Stimulated activated CD8-positive, alpha-beta memory T cell treated with anti-CD3 and anti-CD28 coated beads, Interleukin-15, amount 100 ng/mL, for 1 hour (primary cell): ENCODE data around the gene RXRA.

Experiments
- DNase-seq: peaks from one replicate; pipeline ENCODE4 v3.0.0-alpha.2; 2020; ENCODE audit warnings: low read depth

RXRA gene

DNA sequence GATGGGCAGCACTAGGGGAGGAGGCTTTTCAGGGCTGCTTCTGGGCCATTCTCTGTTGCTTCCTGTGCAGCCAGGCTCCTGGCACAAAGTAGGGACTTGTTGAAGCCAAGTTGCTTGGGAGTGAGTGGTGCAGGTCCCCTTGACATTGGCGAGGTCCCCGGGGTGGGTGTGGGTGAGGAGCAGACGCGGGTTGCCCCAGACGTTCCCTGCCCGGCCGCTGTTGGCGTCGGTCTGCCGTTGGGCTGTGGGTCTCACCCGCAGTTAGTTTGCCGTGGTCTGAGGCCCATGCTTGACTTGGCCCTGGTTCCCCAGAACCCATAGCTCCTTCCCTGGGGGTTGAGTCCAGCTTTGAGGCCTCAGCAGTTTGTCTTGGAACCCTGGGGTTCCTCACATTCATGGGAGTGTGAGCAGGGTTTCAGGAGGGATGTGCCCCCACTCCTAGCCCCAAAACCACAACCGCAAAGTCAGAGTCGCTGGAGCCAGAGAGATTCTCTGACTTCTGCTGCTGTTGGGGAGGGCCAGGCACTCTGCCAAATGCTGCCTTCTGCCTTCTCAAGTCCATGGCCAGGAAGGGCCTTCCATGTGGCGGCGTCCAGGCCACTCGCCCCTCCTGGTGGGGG lies 77.5 kb downstream of the RXRA start:
- no peak for DNase-seq

DNA sequence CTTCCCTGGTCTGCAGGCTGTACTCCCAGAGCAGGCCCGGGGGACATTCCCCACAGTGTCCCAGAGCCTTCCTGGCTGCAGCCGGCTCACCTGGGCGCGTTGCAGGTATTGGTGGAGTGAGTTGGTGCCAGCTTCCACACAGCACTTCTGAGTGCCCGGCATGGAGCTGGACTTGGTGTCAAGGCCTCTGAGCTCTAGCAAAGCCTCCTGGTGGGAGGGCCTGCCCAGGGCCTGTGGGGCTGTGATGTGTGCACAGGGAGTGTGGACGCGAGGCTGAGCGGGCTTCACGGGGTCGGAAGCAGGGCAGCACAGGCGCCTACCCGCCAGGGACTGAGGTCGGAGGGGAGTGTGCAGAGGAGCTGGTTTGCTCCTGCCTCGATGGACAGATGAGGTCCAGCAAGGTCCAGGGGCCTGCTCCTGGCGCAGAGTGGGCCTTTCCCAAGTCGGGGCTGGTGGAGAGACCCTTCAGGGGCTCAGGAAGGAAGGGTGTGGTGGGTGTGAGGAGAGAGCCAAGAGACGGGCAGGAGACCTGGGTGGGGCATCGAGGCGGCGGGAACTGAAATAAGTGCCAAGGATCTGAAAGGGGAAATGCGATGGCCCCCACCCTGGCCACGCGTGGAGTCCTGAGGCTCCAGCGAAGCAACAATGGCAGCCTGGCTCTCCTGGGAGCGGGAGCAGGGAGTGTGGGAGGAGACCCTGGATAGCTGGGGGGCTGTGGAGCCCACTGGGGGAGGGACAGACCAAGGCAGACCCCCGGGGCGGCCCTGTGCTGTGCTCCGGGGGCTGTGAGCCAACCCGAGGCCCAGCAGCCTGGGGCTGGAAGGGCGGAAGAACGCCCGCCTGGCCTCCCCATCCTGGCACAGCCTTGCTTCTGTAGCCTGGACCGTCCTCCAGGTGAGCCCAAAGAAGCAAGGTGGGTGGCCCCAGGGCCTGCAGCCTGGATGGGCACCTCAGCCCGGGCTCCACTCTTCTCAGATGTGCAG lies 78.4 kb downstream of the RXRA start:
- DNase-seq: no peak

- no peak for DNase-seq
These were observed 79.3 kb downstream of the RXRA start for GRCh38 chr9:134405527-134405926.

DNA sequence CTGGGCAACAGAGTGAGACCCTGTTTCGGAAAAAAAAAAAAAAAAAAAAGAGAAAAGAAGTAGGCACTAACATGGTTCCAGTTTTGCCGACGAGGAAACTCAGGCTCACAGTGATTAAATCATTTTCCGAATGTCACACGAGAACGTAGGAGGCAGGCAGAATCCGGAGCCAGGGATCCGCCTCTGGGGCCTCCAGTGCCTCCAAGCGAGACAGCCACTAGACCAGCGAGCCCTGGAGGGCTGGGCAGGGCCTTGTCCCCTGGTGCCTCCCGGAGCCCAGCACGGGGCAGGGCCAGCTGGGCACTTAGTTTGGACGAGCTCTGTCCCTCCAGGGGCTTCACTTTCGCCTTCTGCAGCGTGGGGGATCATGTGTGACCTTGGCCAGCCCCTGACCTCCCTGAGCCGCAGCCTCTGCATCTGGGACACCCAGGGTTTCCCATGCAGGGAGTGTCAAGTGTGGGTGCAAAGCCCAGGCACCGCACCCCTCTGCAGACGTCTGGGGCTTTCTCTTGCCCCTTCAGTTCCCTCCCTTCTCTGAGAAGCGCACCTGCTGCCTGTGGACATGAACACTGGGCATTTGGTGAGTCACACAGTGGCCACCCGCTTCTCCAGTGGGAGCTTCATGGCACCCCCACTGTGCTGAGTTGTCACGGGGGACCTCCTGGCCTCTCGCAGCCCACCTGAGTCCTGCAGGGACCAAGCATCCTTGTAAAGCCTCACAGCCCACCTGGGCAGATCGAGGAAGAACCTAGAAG lies 80.3 kb downstream of the RXRA start:
- DNase-seq: no peak

DNA sequence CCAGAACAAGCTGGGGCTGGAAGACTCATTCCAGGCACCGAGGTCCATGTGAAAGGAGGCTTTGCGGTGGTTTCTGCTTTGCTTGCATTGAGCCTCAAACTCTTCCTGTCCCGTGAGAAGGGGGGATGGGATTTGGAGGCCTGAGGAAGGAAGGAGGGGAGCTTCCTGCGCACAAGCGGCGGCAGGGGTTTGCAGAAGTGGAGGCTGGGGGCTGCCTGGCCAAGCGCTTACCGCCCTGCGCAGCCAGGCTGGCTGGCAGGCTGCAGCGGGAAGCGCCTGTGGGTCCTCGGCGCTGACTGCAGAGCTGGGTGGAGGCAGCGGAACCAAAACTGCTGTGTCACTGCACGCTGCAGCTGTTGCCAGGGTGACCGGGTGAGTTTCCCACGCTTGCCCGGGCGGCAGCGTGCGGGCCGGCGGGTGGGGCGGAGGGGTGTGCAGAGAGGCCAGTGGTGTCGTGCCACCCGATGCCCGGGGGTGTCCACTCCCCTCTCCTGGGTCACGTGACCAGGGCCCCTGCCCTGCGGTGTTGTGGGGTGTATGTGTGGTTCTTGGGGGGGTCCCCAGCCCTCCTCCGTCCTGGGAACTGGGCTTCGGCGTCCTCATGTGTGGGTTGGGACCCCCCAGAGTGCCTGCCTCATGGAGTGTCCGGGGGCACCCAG lies 81.0 kb downstream of the RXRA start:
- peak; percentile 54 for DNase-seq

DNA sequence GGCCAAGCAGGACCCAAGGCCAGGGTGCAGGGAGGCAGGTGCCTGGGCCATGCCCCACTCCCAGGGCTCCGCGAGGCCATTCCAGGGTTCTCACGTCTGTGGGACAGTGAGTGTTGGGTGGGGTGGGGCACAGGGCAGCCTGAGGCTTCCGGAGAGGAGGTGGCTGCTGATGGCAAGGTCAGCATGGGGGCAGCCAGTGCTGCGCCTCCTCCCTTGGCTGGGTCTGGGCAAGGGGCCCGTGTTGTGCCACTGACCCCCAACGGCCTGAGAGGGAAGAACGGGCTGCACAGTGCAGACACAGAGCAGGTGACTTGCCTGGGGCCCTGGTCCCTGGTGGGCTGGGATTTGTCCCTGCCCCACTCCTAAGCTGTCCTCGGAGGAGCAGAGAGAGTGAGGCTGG lies 82.1 kb downstream of the RXRA start:
- no peak for DNase-seq

DNA sequence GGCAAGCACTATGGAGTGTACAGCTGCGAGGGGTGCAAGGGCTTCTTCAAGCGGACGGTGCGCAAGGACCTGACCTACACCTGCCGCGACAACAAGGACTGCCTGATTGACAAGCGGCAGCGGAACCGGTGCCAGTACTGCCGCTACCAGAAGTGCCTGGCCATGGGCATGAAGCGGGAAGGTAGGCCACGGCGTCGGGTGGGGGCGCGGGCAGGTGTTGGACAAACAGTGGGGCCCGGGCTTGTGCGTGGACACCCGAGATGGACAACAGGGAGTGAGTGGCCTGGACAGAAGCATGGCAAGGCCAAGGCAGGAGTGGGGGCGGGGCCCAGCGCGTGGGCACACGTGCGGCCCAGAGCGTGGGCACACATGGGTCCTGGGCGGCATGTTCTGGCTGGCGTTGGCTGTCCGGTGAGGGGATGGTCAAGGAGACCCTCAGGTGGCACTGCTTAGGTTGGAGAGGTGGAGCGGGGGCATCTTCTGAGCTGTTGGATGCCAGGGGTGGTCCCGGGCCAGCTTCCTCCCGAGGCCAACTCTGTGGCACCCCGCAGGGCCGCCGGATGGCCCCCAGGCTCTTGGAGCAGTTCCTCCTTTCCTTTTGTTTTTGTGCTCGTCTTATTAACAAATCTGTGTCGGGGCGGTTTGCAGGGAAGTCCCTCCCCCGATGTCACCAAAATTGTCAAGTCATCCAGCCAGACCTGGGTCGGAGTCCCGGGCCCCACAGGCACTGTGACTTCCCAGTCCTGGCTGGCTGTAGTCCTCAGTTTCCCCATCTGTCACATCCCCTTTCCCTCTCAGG lies 82.9 kb downstream of the RXRA start:
- no peak for DNase-seq

DNA sequence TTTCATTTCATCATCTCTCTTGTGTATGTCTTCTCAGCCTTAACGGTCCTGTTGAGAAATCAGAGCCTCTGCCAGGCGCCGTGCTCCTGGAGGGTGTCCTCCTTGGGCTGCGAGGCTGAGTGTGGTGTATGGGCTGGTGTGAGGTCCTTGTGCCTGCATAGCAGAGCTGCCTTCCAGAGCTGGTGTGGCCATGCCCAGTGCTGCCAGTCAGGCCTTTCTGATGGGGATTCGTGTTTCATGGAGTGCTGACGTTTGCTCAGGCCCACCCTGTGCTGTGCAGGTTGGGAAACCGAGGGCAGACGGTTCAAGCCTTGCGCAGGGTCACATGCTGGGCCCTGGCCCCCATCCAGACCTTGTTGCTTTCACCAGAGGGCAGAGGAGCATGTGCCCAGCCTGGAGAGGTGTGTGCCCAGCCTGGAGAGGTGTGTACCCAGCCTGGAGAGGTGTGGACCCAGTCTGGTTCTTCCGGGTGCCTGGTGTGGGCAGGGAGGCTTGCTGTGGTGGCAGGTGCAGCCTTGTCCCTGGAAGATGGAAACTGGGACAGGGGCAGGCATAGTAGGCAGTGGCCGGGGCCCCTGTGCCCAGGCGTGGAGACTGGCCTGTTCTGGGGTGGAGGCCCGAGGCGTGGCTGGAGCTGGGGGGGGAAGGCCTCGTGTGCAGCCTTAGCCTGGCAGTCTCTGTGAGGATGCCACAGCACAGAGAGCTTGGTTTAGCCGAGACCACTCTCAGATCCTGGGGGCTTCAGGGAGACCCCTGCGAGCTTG lies 84.0 kb downstream of the RXRA start:
- no peak for DNase-seq

GRCh38 chr9:134410835-134411217 lies 84.6 kb downstream of the RXRA start:
- no peak for DNase-seq

- DNase-seq: no peak
These were observed 85.4 kb downstream of the RXRA start for GRCh38 chr9:134411440-134412297.

DNA sequence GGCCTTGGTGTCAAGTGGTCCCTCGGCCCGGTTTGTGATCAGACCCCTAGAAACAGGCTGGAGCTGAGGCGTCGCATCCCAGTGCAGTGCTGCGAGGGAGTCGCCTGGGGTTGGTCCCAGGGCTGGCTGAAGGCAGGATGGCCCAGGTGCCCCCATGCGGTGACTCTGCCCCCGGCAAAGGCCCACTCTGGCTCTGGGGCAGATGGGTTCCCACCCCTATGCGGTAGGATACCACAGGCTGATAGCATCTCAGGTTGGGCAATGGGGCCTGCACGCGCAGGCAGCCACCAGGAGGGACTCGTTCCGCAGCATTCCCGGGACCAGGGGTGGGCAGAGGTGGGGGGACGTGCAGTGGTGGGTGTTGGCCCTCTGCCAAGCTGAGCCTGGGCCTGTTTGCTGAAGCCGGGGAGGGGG lies 86.0 kb downstream of the RXRA start:
- no peak for DNase-seq

GRCh38 chr9:134413112-134413715 lies 87.0 kb downstream of the RXRA start:
- no peak for DNase-seq

DNA sequence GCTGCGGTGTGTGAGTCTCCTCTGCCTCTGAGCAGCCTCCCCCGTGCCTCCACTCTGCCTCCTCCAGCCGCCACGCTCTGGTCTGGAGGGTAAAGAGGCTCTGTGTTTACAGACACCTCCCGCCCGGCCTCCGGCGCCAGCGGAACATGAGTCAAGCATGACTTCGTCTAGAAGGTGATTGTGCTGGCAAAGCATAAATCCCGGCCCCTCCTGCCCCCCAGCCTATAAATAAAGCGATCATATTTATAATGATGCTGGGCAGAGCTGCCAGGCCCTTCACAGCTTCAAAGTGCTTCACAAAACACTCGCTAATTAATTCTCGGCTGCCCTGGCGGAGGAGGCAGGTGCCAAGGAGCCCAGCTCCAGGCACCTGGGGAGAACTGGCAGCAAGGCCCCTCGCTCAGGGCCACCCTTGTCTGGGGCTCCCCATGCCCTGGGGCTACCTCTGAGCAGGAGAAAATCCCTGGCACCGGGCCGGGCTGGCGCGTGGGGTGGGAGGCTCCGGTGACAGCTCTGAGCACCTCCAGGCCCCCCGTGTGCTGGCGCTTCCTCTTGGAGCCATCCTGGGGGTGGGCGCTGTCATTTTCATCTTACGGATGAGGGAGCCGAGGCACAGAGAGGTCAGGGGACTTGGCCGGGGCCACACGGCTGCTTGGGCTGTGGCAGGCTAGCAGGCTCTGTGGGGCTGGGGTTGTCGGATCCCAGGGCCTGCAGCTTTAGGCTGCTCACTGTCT lies 87.8 kb downstream of the RXRA start:
- no peak for DNase-seq

DNA sequence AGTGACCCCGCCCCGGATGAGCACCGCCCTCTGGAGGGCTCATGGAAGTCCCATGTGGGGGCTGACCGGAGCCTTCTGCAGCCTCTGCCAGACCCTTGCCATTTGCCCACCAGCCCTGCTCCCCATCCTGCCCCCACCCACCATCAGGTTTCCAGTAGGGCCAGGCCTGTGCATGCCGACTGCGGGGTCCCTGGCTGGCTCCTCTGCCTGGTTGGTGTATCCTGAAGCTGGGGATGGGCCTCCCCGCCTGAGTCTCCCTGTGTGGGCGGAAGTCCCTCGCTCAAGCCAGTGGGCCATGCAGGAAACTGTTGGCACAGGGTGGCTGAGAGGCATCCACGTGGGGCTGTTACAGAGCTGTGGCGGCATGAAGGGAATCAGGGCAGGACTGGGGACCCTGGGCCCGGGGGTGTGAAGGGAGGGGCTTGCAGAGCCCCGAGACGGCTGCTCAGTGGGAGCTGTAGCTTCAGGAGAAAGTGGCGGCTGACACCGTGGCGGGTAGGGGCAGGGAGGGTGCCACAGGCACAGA lies 88.7 kb downstream of the RXRA start:
- DNase-seq: no peak

DNA sequence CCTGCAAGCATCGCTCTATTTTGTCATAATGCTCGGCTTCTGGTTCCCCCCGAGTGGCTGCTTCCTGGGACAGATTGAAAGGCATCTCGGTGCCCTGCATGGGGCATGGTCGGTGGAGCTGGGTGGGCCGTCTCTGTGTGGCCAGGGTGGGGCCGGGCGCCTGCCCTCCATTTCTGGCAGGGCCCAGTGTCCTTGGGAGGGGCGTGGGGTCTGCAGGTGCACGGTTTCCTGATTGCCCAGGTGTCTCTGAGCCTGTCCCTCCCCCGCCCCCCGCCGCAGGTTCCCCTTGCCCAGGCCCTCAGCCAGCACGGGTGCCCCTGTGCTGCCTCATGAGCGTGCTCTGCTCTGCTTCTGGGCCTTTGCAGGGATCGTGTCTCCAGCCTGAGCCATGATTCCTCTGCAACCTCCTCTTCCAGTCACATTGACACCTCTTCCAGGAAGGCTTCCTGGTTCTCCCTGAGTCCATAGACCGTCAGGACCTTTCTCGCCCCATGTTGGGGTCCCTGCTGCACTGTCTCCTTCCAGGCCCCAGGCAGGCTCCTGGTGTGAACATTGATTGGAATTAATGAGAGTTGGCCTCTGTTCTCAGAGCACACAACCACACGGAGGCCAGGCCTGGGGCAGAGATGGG lies 90.2 kb downstream of the RXRA start:
- no peak for DNase-seq

GRCh38 chr9:134418354-134418753 lies 92.1 kb downstream of the RXRA start:
- no peak for DNase-seq

- no peak for DNase-seq
These were observed 92.9 kb downstream of the RXRA start for GRCh38 chr9:134419000-134419683.
